Vagina (tissue), 2 donors: ENCODE measurements around the gene KRT13.

Experiments
- CTCF ChIP-seq, 3 experiments: fragments of 450-650 bp in 2 of 3; fragments of 200-600 bp in 1 of 3; sonication (generic) in 1 of 3; IDR thresholded peaks; one replicate each; pipeline ENCODE4 v1.5.1; 2017 to 2019; ENCODE audit warnings: antibody characterized with exemption in 3 of 3, mild to moderate bottlenecking in 2 of 3, moderate library complexity in 2 of 3
- POLR2A ChIP-seq, 2 donors: fragments of 450-650 bp; IDR thresholded peaks; one replicate each; pipeline ENCODE4 v1.6.1; 2017; ENCODE audit warnings: antibody characterized with exemption in 2 of 2, mild to moderate bottlenecking in 2 of 2, moderate library complexity in 2 of 2

DNA sequence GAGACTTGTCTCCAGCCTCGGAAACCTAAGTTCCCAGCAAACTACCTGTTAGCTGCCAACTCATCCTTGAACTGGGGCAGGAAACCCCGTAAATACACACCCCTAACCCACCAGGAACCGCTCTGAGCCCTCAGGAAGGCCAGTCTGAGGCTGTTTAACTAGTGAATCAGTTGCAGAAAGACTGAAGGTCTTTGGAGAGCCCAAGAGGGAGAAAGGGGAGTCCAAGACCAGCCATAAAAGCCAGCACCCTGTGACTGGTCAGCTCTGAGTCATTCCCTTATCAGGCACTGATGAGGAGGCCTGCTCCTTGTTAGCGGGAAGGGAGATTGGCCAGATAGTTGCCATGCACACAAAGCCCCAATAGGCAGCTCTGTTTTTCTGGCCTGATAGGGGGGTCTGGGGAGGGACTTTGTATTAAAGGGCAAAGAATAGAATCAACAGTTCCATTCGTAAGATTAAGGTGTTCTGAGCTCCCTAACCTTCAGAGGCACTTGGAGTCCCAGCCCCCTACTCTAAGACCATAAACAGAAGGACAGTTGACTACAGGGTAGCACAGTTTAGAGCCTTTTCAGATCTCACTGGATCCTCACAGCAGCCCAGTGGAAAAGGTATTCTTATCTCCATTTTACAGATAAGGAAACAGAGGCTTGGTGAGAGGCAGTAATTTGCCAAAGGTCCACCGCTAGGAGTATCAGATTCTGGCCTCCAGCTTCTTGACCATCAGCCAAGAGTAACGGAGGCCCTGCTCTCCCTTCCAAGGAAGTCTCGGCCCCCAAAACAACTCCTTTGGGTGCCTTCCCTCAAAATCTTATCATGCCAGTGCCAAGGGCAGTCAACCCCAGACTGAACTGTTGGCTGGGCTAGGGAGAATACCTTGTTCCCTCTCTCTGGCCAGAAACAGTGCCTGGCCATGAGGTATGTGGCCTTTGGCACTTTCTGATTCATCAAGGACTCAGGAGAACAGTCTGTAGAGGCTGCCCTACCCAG, 24.9 kb upstream of the KRT13 start:
- TF ChIP-seq POLR2A (IDR thresholded peaks at IDR 0.05) (no peak), CTCF (IDR thresholded peaks at IDR 0.05) (no peak)
